ENCODE measurements around the gene IFT25. TPM values are rescaled to one million over a fixed set of nuclear protein-coding genes. Genes with fewer than 3 reads are reported as not detected.

The IFT25 gene
- total RNA-seq = 18.8 and 26.8 TPM in 2 replicates

DNA sequence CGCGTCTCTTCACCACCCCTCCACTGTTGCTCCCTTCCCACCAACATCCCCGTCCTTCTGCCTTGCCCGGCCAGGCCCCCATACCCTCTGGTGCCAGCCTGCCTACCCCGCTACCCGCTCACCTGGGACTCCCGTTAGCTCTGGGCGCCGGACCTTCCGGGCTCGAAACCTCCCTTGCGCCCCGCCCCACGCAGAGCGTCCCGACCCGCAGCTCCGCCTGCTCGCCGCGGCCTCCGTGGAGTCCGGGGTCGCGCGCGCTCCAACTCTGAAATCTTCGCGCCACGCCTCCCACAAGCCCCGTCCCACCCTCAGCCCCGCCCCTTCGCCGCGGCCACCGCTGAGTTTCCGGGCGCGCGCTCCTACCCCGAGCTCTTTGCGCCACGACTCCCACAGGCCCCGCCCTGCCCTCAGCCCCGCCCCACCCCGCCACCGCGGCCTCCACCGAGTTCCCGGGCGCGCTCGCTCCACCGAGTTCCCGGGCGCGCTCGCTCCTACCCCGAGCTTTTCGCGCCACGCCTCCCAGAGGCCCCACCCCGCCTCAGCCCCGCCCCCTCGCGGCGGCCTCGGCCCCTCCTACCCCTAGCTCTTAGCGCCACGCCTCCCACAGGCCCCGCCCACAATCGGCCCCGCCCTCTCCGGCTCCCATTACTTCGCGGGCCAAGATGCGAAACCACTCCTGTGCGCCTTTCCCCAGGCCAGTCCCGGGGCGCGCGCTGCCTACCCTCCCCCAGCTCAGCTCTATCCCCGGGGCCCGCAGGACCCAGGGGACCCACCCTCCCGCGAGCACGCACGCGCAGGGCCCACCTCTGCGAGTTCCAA, at the start of gene IFT25:
Gene IFT25 (minus strand): TSS at position 267 of the 819 bp plus-strand sequence. CDS start 5,617 bp downstream, outside the sequence.

DNA sequence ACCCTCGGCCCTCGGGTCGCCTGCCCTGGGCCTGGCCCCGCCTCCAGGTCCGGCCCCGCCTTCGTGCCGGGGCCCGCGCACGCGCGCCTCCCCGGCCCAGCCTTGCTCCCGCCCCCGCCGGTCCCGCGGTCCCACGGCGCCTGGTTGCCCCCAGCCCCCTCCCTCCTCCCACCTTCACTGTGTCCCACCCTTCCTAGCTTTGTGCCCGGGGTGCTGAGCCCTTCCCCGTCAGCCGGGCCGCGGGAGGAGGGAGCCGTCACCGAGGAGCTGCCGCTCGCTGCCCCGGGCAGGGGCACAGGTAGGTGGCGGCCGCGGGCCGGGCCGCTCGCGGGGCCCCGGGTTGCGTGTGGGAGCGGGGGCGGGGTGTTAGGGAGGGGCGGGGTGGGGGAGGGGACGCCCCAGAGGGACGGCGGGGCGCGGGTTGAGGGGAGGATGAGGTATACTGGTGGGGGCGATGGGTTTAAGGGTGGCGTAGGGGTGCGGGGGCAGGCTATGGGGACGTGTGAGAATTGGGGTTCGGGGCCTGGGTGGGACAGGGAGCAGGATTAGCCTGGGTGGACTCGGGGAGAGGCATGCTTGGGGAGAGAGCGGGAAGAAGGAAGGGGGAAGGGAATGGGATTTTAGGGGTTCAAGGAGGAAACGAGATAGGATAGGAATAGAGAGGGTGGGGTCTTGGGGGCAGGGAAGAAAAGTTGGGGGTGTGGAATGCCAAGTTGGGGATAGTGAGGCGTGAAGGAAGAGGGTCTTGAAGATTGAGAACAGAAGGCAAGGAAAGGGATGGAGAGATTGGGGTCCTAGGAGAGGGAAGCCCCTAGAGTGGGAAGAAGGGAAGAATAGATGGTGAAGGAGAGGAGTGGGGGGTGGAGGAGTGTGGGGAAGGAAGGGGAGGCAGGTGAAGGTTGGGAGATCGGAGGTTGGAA, 1.0 kb upstream of the IFT25 start, which contains the start of gene LRRC42:
Gene LRRC42 (plus strand): TSS at position 99 of the 920 bp plus-strand sequence. CDS start 5,650 bp downstream, outside the sequence.

DNA sequence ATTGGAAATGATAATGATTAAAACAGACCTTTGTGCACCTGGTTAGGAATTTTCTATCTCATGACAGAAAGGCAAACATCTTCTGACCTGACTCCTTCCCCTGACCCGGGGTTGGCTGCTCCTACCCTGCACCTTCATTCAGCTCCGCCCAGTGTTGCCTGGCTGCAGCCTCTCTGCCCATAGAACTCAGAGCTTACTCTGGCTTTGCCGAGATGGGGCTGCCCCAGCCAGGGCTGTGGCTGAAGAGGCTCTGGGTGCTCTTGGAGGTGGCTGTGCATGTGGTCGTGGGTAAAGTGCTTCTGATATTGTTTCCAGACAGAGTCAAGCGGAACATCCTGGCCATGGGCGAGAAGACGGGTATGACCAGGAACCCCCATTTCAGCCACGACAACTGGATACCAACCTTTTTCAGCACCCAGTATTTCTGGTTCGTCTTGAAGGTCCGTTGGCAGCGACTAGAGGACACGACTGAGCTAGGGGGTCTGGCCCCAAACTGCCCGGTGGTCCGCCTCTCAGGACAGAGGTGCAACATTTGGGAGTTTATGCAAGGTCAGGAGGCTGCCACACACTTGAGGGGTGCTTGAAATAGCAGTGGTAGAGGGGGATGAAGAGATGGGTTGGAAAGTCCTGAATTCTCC, 51.4 kb downstream of the IFT25 start, which contains the start of gene DIO1:
Gene DIO1 (plus strand): TSS at position 189 of the 638 bp plus-strand sequence. CDS start 24 bp downstream, at position 213.

DNA sequence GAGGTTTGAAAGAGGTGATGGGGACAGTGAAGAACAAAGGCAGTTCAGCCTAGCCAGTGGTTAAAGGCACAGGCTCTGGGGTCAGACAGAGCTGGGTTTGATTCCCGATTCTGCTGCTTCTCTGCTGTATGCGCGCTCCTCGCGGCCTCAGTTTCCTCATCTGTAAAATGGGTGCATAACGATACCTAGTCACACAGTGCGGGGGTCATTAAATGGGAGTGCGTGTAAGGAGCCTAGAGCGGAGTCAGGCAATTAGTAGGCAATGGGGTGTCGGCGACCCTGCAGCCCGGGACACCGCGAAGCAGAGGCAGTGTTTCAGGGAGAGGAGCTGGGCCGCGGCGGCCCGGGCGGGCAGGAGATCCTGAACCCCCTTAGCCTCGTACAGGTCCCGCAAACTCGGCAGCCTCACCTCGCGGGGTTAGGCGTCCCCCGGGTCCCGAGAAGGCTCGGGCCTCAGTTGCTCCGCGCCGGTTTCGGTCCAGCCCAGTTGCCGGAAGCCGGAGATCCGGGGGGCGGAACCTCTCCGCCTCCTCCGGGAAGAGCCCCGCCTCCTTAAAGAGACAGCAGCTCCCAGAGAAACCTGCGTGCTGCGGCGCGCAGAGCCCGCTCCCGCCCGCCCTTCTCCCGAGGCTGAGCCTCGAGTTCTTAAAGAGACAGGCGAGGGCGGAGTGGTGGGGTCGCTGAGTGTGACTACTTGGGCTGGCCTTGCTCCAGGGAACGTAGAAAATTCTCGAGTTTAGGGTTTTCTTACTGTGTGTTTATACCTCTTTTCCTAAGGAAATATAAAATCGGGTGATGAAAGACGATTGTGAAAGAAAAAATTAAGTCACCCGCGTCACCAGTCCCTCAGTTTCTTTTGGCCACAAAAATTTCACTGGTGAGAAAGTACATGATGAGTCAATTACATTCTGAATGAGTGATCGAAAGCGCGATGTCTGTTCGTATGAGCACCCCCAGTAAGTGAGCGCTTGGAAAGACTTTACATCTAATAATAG, 55.9 kb downstream of the IFT25 start, which contains the start of gene YIPF1:
Gene YIPF1 (minus strand): TSS at position 494 of the 995 bp plus-strand sequence. CDS start 860 bp downstream, outside the sequence.

Other genes starting within 250 kb of the IFT25 start
- gene GLIS1, start 206.5 kb downstream of the IFT25 start, total RNA-seq = 0.86 TPM in 1 of 2 replicates, not detected in the other
- gene NDC1, start 107.4 kb downstream of the IFT25 start, total RNA-seq = 8.5 and 55.0 TPM in 2 replicates
- 27.8 and 31.5 TPM in 2 replicates for gene YIPF1, start 55.9 kb downstream of the IFT25 start, total RNA-seq
- not detected in 2 replicates for gene DIO1, start 51.5 kb downstream of the IFT25 start, total RNA-seq
- 34.2 and 51.4 TPM in 2 replicates for gene LRRC42, start 651 bp upstream of the IFT25 start, total RNA-seq
- not detected in 2 replicates for gene LDLRAD1, start 72.5 kb upstream of the IFT25 start, total RNA-seq
- 196 and 345 TPM in 2 replicates for gene TMEM59, start 107.5 kb upstream of the IFT25 start, total RNA-seq
- 1.3 and 3.0 TPM in 2 replicates for gene TCEANC2, start 107.9 kb upstream of the IFT25 start, total RNA-seq
- not detected in 2 replicates for gene CDCP2, start 207.3 kb upstream of the IFT25 start, total RNA-seq